Coronary artery (tissue), 2 donors: ENCODE measurements around the gene ARL2.

Source experiments
- DNase-seq: peaks from one replicate; pipeline ENCODE4 v3.0.0-alpha.2; 2017; ENCODE audit warnings: low spot score
- H3K27ac ChIP-seq, 2 donors: fragments of 200-600 bp; sonication (generic); one replicate each; pipeline ENCODE4 v1.5.1; 2016 to 2019
- H3K4me3 ChIP-seq: fragments of 200-600 bp; sonication (generic); 2 replicates; pipeline ENCODE4 v1.5.1; 2016; ENCODE audit warnings: mild to moderate bottlenecking, moderate library complexity
- TF ChIP-seq, protein P1 (sequence below): fragments of 200-600 bp; sonication (generic); IDR thresholded peaks from one replicate; pipeline ENCODE4 v1.5.1; 2019; ENCODE audit warnings: antibody characterized with exemption

Gene ARL2

DNA sequence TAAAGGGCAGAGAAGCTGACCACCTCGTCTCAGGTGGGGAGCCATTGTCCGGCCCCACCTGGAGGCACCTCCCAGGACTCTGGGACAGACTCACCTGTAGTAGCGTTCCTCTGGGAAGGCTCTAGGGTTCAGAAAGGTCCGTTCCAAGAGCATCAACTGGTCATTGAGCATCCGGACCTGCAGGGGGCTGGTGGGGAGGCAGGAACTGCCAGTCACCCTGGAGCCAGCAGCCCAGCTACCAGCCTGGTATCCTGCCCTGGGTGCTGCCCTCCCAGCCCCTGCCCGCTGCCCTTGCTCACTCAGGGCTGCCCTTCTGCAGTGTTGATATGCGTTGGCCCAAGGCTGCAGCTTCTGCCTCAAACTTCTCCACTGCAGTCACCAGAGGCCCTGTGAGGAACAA is 31.8 kb downstream of the ARL2 start:
- DNase-seq: no peak
- Histone ChIP-seq H3K27ac (no peak overlapping the region), H3K4me3 (no peak overlapping the region)
- TF ChIP-seq, protein P1, sequence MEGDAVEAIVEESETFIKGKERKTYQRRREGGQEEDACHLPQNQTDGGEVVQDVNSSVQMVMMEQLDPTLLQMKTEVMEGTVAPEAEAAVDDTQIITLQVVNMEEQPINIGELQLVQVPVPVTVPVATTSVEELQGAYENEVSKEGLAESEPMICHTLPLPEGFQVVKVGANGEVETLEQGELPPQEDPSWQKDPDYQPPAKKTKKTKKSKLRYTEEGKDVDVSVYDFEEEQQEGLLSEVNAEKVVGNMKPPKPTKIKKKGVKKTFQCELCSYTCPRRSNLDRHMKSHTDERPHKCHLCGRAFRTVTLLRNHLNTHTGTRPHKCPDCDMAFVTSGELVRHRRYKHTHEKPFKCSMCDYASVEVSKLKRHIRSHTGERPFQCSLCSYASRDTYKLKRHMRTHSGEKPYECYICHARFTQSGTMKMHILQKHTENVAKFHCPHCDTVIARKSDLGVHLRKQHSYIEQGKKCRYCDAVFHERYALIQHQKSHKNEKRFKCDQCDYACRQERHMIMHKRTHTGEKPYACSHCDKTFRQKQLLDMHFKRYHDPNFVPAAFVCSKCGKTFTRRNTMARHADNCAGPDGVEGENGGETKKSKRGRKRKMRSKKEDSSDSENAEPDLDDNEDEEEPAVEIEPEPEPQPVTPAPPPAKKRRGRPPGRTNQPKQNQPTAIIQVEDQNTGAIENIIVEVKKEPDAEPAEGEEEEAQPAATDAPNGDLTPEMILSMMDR: no peak

DNA sequence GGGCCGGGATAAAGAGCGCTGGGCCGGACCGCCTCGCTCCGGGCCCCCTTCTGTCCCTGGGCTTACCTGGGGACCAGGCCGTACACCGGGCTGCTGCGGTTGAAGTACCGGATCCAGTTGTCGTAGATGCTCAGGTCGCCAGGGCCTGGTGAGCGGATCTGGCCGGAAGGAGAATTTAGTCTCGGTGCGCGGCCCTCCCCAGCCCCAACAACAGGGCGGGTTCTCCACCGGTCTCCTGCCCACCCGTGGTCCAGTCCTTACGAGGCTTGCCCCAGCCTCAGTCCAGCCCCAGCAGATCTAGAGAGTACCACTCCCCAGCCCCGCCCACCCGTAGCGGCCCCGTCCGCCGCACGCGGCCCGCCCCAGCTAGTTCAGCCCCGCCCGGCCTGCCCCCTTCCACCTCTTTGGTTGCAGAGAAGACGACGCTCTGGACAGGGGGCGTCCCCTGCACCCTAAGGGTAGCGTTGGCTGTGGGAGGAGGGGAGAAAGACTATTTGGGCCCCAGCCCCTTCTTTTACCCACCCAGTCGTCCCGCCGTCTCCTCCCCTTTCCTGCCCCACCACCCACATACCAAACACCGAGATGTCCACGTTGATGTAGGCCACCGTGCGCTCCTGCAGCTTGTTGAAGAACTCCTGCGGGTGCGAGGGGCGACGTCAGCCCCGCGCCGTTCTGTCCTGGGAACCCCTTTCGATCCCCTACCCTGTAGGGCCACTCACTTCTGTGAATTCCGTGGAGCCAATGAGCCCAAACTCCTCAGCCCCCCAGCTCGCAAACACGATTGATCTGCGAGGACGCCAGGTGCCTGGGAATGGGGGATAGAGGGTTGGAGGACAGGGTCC is 33.8 kb downstream of the ARL2 start:
- Histone ChIP-seq H3K27ac (peak overlapping the region in 1 of 2 donors; percentile 76), H3K4me3 (peak overlapping the region; percentile 81)
- DNase-seq: no peak
- TF ChIP-seq, protein P1: no peak

DNA sequence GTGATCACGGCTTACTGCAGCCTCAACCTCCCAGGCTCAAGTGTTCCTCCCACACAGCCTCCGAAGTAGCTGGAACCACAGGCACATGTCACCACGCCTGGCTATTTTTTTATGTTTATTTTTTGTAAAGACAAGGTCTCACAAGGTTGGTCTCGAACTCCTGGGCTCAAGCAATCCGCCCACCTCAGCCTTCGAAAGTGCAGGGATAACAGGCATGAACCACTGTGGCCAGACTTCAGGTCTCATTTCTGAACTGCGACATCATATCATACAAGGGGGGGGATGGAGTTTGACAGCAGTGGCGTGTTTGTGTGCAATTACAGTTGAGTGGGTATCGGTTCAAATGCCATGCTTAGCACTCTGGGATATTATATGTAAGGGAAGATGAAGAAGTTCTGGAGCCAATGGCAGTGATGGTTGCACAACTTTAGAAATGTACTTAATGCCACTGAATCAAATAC is 37.5 kb downstream of the ARL2 start:
- no peak overlapping the region for H3K27ac ChIP-seq
- H3K4me3 ChIP-seq: no peak overlapping the region
- DNase-seq: no peak
- TF ChIP-seq, protein P1: no peak

DNA sequence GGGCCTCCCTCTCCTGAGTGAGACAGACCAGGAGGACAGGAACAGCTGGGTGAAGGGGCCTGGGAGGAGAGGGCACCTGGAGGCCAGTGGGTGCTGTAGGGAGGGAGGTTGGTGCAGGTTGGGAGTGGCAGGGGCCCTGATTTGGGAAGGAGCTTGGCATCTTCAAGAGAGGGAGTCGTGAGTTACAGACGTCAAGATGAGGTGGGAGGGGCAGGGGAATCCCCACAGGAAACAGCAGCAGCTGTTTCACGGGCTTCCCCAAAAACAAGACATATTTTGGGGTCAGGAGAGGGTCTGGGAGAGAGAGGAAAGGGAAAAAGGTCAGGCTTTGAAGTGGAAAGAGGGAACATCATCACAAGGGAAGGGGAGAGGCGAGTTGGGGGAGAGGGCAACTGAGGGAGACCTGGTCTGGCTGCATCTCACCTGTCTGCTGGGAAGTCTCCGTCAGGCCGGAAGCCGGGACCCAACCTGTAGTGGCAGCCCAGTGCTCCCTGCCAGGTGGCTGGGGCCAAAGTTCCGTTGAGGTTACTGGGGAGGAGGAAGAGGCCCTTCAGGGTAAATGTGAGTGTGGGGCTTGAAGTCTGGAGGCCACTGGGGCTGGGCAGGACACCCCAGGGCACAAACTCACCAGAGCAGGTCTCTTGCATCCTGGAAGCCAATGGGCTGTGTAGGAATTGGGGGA is 40.0 kb downstream of the ARL2 start:
- Histone ChIP-seq H3K4me3 (no peak overlapping the region), H3K27ac (no peak overlapping the region)
- DNase-seq: no peak
- TF ChIP-seq, protein P1: no peak

DNA sequence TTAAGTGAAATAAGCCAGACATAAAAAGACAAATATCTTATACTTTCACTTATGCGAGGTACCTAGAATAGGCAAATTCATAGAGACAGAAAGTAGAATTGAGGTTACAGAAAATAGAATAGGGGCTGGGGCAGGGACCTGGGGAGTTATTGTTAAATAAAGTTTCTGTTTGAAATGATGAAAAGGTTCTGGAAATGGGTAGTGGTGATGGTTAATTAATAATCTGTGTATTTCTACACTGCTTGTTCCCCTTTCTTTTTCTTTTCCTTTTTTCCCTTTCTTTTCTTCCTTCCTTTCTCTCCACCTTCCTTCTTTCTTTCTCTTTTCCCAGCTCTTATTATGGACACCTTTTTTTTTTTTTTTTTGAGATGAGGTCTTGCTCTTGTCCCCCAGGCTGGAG is 41.6 kb downstream of the ARL2 start:
- Histone ChIP-seq H3K4me3 (no peak overlapping the region), H3K27ac (no peak overlapping the region)
- no peak for DNase-seq
- TF ChIP-seq, protein P1: no peak

DNA sequence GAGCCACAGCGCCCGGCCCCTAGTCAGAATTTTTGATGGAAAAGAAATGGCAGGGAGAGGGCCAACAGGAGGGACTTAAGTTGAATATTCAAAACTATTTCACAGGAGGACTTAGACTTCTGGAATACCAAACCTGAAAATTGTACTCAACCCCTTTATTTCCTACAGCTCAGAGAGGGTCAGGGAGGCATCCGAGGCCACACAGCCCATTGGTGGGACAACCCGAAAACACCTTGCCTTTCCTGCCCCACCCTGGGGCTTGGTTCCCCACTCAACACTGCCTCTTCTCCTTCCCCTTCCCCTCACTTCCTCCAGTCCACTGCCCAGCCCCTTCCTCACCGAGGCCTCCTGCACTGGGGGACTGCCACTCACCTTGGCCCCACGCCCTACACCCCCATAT is 43.0 kb downstream of the ARL2 start:
- DNase-seq: no peak
- H3K27ac ChIP-seq: no peak overlapping the region
- TF ChIP-seq, protein P1: no peak
- no peak overlapping the region for H3K4me3 ChIP-seq

DNA sequence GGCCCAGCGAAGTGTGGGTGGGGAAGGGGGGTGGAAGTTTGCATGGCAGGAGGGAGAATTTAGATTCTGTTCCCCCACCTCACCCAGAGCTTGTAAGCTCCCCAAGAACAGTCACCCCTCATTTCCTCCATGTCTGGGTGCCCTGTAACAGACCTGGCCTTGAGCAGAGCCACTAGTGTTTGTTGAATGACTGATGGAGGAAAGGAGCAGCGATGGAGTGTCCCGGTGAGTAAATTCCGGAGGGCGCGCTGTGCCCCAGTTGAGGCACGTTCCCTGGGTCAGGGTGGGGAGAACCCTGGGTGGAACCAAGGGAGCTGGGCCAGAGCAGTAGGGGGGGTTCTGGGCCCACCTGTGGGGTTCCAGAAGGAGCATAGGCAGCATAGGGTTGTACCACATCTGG is 43.6 kb downstream of the ARL2 start:
- Histone ChIP-seq H3K4me3 (no peak overlapping the region), H3K27ac (no peak overlapping the region)
- DNase-seq: no peak
- TF ChIP-seq, protein P1: no peak
